HepG2 (cell line): ENCODE results near the gene FRMD8. TPM values are rescaled to one million over a fixed set of nuclear protein-coding genes. Genes with fewer than 3 reads are reported as not detected.

Experiments
- ATAC-seq: fragments of 200-7000 bp; cut with Tn5 transposase; 3 replicates; pipeline ENCODE4 v1.9.1; 2020; ENCODE audit warnings: mild to moderate bottlenecking, moderate library complexity
- BruUV-seq: library from RNA; stranded (reverse); fragments of 400-500 nt; replicated peaks from 2 replicates; lab custom pipeline; 2021; lab: Mats Ljungman, UMichigan
- CTCF ChIA-PET: fragments of 300-600 bp; formaldehyde crosslinking; extraction: SDS; loops from one replicate; lab custom pipeline; 2021; ENCODE audit warnings: low total read pairs, inconsistent platforms, low intra/inter-chr PET ratio; lab: Yijun Ruan, JAX
- POLR2A ChIA-PET: fragments of 350-600 bp; sonication (Branson Sonifier 250); formaldehyde crosslinking; loops from one replicate; lab custom pipeline; 2020; ENCODE audit warnings: antibody characterized with exemption, inconsistent platforms; lab: Yijun Ruan, JAX
- DNase-seq: peaks from one replicate; pipeline ENCODE4 v3.0.0-alpha.2; 2015; ENCODE audit warnings: low spot score
- FAIRE-seq: peaks from 3 replicates; lab custom pipeline; 2011; peaks lifted over from hg19 to GRCh38; lab: Jason Lieb, UNC
- H2AFZ ChIP-seq: one replicate; pipeline ENCODE4 v1.6.1; 2011; ENCODE audit warnings: low read length, inconsistent platforms
- H3K27ac ChIP-seq: fragments of 300-600 bp; 3 replicates; pipeline ENCODE4 v1.8.0; 2011; ENCODE audit warnings: mixed run types, mild to moderate bottlenecking, mixed read lengths, low read length, inconsistent platforms; ENCODE audit not compliant: insufficient read depth; ENCODE audit errors: extremely low read length
- H3K27me3 ChIP-seq, 2 experiments: fragments of 200-600 bp in 1 of 2; 2 replicates in 1 of 2; 3 replicates in 1 of 2; pipeline versions ENCODE4 v1.6.0 to v1.8.0; 2011; ENCODE audit warnings: low read length in 2 of 2, mild to moderate bottlenecking in 2 of 2, moderate library complexity in 2 of 2, inconsistent platforms in 1 of 2; ENCODE audit not compliant: insufficient read depth in 2 of 2, control insufficient read depth in 1 of 2
- H3K36me3 ChIP-seq, 2 experiments: fragments of 200-600 bp in 1 of 2; replicated peaks in 1 of 2; 2 replicates in 1 of 2; 3 replicates in 1 of 2; pipeline versions ENCODE4 v1.5.1 to v1.8.0; 2011; ENCODE audit warnings: low read length in 2 of 2, inconsistent platforms in 1 of 2; ENCODE audit not compliant: insufficient read depth in 2 of 2, control insufficient read depth in 1 of 2
- H3K4me1 ChIP-seq: 2 replicates; pipeline ENCODE4 v1.5.1; 2012; ENCODE audit warnings: low read length, inconsistent platforms; ENCODE audit not compliant: insufficient read depth
- H3K4me2 ChIP-seq: 2 replicates; pipeline ENCODE4 v1.6.0; 2011; ENCODE audit warnings: low read depth, low read length, inconsistent platforms
- H3K4me3 ChIP-seq, 3 experiments: fragments of 200-600 bp in 1 of 3; sonication (generic), shearing (Covaris generic) in 1 of 3; replicated peaks in 1 of 3; 2 replicates each; pipeline ENCODE4 v1.5.1; 2011 to 2016; ENCODE audit warnings: low read length in 3 of 3, inconsistent platforms in 2 of 3, low read depth in 2 of 3, mild to moderate bottlenecking in 2 of 3, control low read depth in 1 of 3, mixed read lengths in 1 of 3; ENCODE audit not compliant: insufficient read depth in 1 of 3
- H3K79me2 ChIP-seq: one replicate; pipeline ENCODE4 v1.6.1; 2011; ENCODE audit warnings: low read length, inconsistent platforms; ENCODE audit not compliant: insufficient read depth
- H3K9ac ChIP-seq: 2 replicates; pipeline ENCODE4 v1.6.0; 2011; ENCODE audit warnings: mild to moderate bottlenecking, low read depth, low read length, inconsistent platforms; ENCODE audit not compliant: insufficient read depth
- H3K9me3 ChIP-seq: 2 replicates; pipeline ENCODE4 v1.5.1; 2012; ENCODE audit warnings: mild to moderate bottlenecking, low read length
- H4K20me1 ChIP-seq: 2 replicates; pipeline ENCODE4 v1.6.0; 2011; ENCODE audit warnings: inconsistent platforms, mild to moderate bottlenecking, low read length, moderate library complexity; ENCODE audit not compliant: insufficient read depth
- ARHGAP35 ChIP-seq: sonication (generic); formaldehyde crosslinking; IDR thresholded peaks from 2 replicates; pipeline ENCODE4 v1.9.0; 2022; ENCODE audit warnings: mild to moderate bottlenecking, inconsistent platforms, moderate library complexity, missing genetic modification reagents, borderline replicate concordance
- EZH2 ChIP-seq: conservative IDR thresholded peaks from 2 replicates; pipeline ENCODE4 v1.6.1; 2012; ENCODE audit warnings: mild to moderate bottlenecking, low read depth, low read length, moderate library complexity
- MTF2 ChIP-seq: sonication (generic); formaldehyde crosslinking; IDR thresholded peaks from 2 replicates; pipeline ENCODE4 v1.5.0; 2020; ENCODE audit warnings: missing genetic modification reagents, borderline replicate concordance
- MXD3 ChIP-seq: IDR thresholded peaks from 2 replicates; pipeline ENCODE4 v1.6.1; 2016; ENCODE audit warnings: mild to moderate bottlenecking, missing biosample characterization, missing genetic modification reagents
- NFE2 ChIP-seq: sonication (generic); formaldehyde crosslinking; IDR thresholded peaks from 2 replicates; pipeline ENCODE4 v1.4.0; 2020; ENCODE audit warnings: missing genetic modification reagents
- SNAI1 ChIP-seq: sonication (generic); formaldehyde crosslinking; IDR thresholded peaks from 2 replicates; pipeline ENCODE4 v1.5.0; 2020; ENCODE audit warnings: mild to moderate bottlenecking, missing genetic modification reagents, borderline replicate concordance
- STAG1 ChIP-seq: sonication (generic); formaldehyde crosslinking; IDR thresholded peaks from 2 replicates; pipeline ENCODE4 v1.4.0; 2020; ENCODE audit warnings: missing genetic modification reagents
- ZNF10 ChIP-seq: sonication (generic); formaldehyde crosslinking; IDR thresholded peaks from 2 replicates; pipeline ENCODE4 v1.4.0; 2020; ENCODE audit warnings: mild to moderate bottlenecking, low read depth, missing genetic modification reagents, borderline replicate concordance
- ZNF138 ChIP-seq: sonication (generic); formaldehyde crosslinking; IDR thresholded peaks from 2 replicates; pipeline ENCODE4 v1.5.0; 2020; ENCODE audit warnings: mild to moderate bottlenecking, low read depth, missing genetic modification reagents
- ZNF24 ChIP-seq: fragments of 450-650 bp; IDR thresholded peaks from 2 replicates; pipeline ENCODE4 v1.6.1; 2017; ENCODE audit warnings: antibody characterized with exemption, mild to moderate bottlenecking
- ZNF549 ChIP-seq: sonication (generic); formaldehyde crosslinking; IDR thresholded peaks from 2 replicates; pipeline ENCODE4 v1.5.0; 2020; ENCODE audit warnings: missing genetic modification reagents
- ZNF839 ChIP-seq: sonication (generic); formaldehyde crosslinking; IDR thresholded peaks from 2 replicates; pipeline ENCODE4 v1.4.0; 2020; ENCODE audit warnings: missing genetic modification reagents, mild to moderate bottlenecking, borderline replicate concordance
- WGBS: methylation state at CpG from one replicate; pipeline ENCODE4 v1.1.6; 2017; ENCODE audit warnings: low lambda C conversion rate; 5-methylcytosine and 5-hydroxymethylcytosine counted together
- in situ Hi-C: cut with HindIII; loops from 2 replicates; pipeline ENCODE4 v1.10.0; 2017; ENCODE audit warnings: low pct_unique_long_range_greater_than_20kb; ENCODE audit not compliant: extremely low pct_ligation_motif_present
- intact Hi-C: fragments of 100-400 bp; cut with micrococcal nuclease; formaldehyde crosslinking; loops from one replicate; pipeline ENCODE4 v1.10.0; 2022; ENCODE audit not compliant: unreplicated experiment
- polyA plus RNA-seq, 8 experiments: library from polyadenylated mRNA; depleted of rRNA in 3 of 8; stranded (reverse) in 7 of 8; unstranded in 1 of 8; fragments of >200 nt; fragmentation: Illumina TruSeq in 4 of 8; extraction: Trizol in 4 of 8; gene quantifications; 2 replicates each; pipeline versions ENCODE4 v1.2.1 to v1.2.3, GENCODE V29; 2011 to 2016; ENCODE audit warnings: low read depth in 4 of 8, missing spikeins in 1 of 8, mixed read lengths in 1 of 8; ENCODE audit not compliant: insufficient read depth in 1 of 8
- total RNA-seq, 5 experiments: library from RNA; depleted of rRNA; stranded (reverse); fragments of >200 nt; fragmentation: Illumina TruSeq; extraction: Trizol; gene quantifications; 2 replicates each; pipeline ENCODE4 v1.2.3, GENCODE V29; 2016; ENCODE audit warnings: low read depth in 1 of 5

FRMD8 gene
- total and polyA plus RNA-seq, 2 of the 13 experiments (the other 11 are each of a cell fraction or from before 2014, with no cell fraction given), result 5.8 to 20.6 TPM

- no peak overlapping the region for H2AFZ ChIP-seq
- no peaks in the 10 kb centered on the region for H3K36me3 ChIP-seq
- H3K4me3 ChIP-seq, result no peak overlapping the region
- in situ Hi-C loops (loop anchor here (10.0 kb wide), 1 partner anchor 102 kb away; no protein-coding TSS in a partner anchor), intact Hi-C loops (no loop called here)
- CTCF ChIA-PET, result no interaction called here
- H3K9me3 ChIP-seq, result no peaks in the 10 kb centered on the region
- FAIRE-seq, result no peak
- no peaks in the 10 kb centered on the region for H4K20me1 ChIP-seq
- no peak for TF ChIP-seq ZNF10 (CRISPR knock-in tag)
- no peak for TF ChIP-seq ARHGAP35 (CRISPR knock-in tag)
- TF ChIP-seq ZNF24, result no peak
- TF ChIP-seq SNAI1, result no peak
- TF ChIP-seq ZNF839 (CRISPR knock-in tag), result no peak
- no peak for TF ChIP-seq EZH2
- TF ChIP-seq ZNF549, result no peak
- no peak for TF ChIP-seq STAG1 (CRISPR knock-in tag)
- TF ChIP-seq MXD3 (CRISPR knock-in tag), result no peak
- no peak for TF ChIP-seq ZNF138
- no peak for TF ChIP-seq NFE2
- TF ChIP-seq MTF2 (CRISPR knock-in tag), result no peak
- TF ChIP-seq, all 625 proteins: peak for 0
- DNase-seq, result no peak
- no peak overlapping the region for H3K9ac ChIP-seq
- BruUV-seq, result no TSS peak
- H3K79me2 ChIP-seq, result no peaks in the 10 kb centered on the region
- H3K27me3 ChIP-seq, result no peaks in the 10 kb centered on the region
- ATAC-seq, result no peak
- H3K4me2 ChIP-seq, result no peak overlapping the region
- no peak overlapping the region for H3K27ac ChIP-seq
- POLR2A ChIA-PET, result interaction anchor here (1.4 kb wide), 1 partner anchor 145 kb away, joined by 3 read pairs; no protein-coding TSS in a partner anchor
- peaks cover 58% of the 10 kb centered on the region for H3K4me1 ChIP-seq
- WGBS, result 89% methylated on average over 6 of the region's 6 CpGs
Measured at GRCh38 chr11:65362966-65363365, 23.5 kb upstream of the FRMD8 start.
